Natural killer cell (primary cell): Measurements from ENCODE around the gene TUFT1. TPM values are rescaled to one million over a fixed set of nuclear protein-coding genes. Genes with fewer than 3 reads are reported as not detected.

Experiments used
- ATAC-seq, 3 donors: fragments of 150-1000 bp in 2 of 3; fragments of 200-7000 bp in 1 of 3; cut with Tn5 transposase; 1 replicate in 1 of 3; 2 replicates in 2 of 3; pipeline ENCODE4 v1.10.0; 2021; ENCODE audit warnings: mild to moderate bottlenecking in 2 of 3, moderate library complexity in 2 of 3
- DNase-seq, 2 donors: peaks; one replicate each; pipeline versions ENCODE4 v3.0.0 to v3.0.0-alpha.2; 2013 to 2021; ENCODE audit warnings: mixed read lengths in 1 of 2
- H3K27ac ChIP-seq: one replicate; pipeline ENCODE4 v1.5.1; 2013; ENCODE audit warnings: mild to moderate bottlenecking, low read length
- H3K27me3 ChIP-seq: one replicate; pipeline ENCODE4 v1.6.1; 2013; ENCODE audit warnings: low read length; ENCODE audit not compliant: control insufficient read depth, insufficient read depth
- H3K36me3 ChIP-seq: one replicate; pipeline ENCODE4 v1.6.1; 2013; ENCODE audit warnings: low read length; ENCODE audit not compliant: control insufficient read depth, insufficient read depth
- H3K4me1 ChIP-seq: one replicate; pipeline ENCODE4 v1.6.1; 2013; ENCODE audit warnings: low read length; ENCODE audit not compliant: control insufficient read depth, insufficient read depth
- H3K4me3 ChIP-seq: one replicate; pipeline ENCODE4 v1.5.1; 2013; ENCODE audit warnings: low read length
- H3K9me3 ChIP-seq: one replicate; pipeline ENCODE4 v1.6.1; 2013; ENCODE audit warnings: low read length; ENCODE audit not compliant: control insufficient read depth, insufficient read depth
- H3K27ac Mint-ChIP-seq, 2 donors: one replicate each; pipeline ENCODE4 v1.8.0; 2022; ENCODE audit warnings: mild to moderate bottlenecking in 2 of 2, mixed read lengths in 2 of 2, moderate library complexity in 1 of 2
- H3K27me3 Mint-ChIP-seq, 2 donors: one replicate each; pipeline ENCODE4 v1.8.0; 2022; ENCODE audit warnings: low read depth in 2 of 2, mixed read lengths in 2 of 2
- H3K36me3 Mint-ChIP-seq: one replicate; pipeline ENCODE4 v1.8.0; 2022; ENCODE audit warnings: mixed read lengths
- H3K4me1 Mint-ChIP-seq, 2 donors: one replicate each; pipeline ENCODE4 v1.8.0; 2022; ENCODE audit warnings: mixed read lengths in 2 of 2
- H3K4me3 Mint-ChIP-seq: one replicate; pipeline ENCODE4 v1.8.0; 2022; ENCODE audit warnings: mild to moderate bottlenecking, moderate library complexity, mixed read lengths
- H3K9me3 Mint-ChIP-seq, 2 donors: one replicate each; pipeline ENCODE4 v1.8.0; 2022; ENCODE audit warnings: mixed read lengths in 2 of 2
- WGBS: methylation state at CpG from one replicate; pipeline ENCODE4 v1.1.7; 2013; ENCODE audit warnings: missing lambda C conversion rate; ENCODE audit not compliant: insufficient coverage; 5-methylcytosine and 5-hydroxymethylcytosine counted together
- intact Hi-C: fragments of 100-400 bp; cut with micrococcal nuclease; formaldehyde crosslinking; loops from one replicate; pipeline ENCODE4 v1.14.2; 2022
- total RNA-seq, 4 donors: library from RNA; stranded (reverse); fragments of 120-200 nt in 1 of 4; gene quantifications; one replicate each; pipeline versions ENCODE4 v1.2.3 to v1.2.4, GENCODE V29; 2013 to 2022
- TF ChIP-seq, protein P1 (sequence below): fragments of 200-600 bp; IDR thresholded peaks from one replicate; pipeline ENCODE4 v1.8.0; 2022; ENCODE audit warnings: antibody characterized with exemption

TUFT1 gene
- total RNA-seq, 3 donors from 2014 or later (not counting 1 experiment from before 2014, with no cell fraction given): 4.6 to 7.2 (median 5.0) TPM

DNA sequence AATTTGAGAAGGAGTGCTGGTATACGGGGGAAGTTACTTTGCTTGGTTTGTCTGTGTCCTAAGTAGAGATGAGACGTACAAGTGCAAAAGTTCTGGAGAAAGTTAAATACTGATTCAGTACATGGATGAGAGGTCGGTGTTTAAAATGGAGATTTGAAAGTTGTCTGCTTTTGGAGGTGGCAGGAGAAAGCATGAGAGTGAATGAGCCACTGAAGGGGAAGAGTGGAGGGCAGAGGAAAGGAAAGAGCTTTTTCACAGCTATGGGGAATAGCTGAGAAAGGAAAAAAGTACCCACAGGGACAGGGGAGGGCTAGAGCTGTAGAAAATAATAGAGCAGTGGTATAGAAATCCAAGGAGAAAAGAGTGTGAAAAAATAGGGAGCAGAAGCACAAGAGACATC lies 47.1 kb upstream of the TUFT1 start:
- intact Hi-C loops: no loop called here
- Histone ChIP-seq H3K27ac (no peak overlapping the region), H3K36me3 (no peaks in the 10 kb centered on the region), H3K27me3 (no peaks in the 10 kb centered on the region), H3K4me1 (no peaks in the 10 kb centered on the region), H3K4me3 (no peak overlapping the region), H3K9me3 (no peaks in the 10 kb centered on the region)
- Mint-ChIP-seq H3K4me1 (no peaks in the 10 kb centered on the region), H3K9me3 (no peaks in the 10 kb centered on the region), H3K27ac (no peak overlapping the region), H3K36me3 (no peaks in the 10 kb centered on the region), H3K27me3 (no peaks in the 10 kb centered on the region), H3K4me3 (no peak overlapping the region)
- 92% methylated on average over 3 of the region's 3 CpGs for WGBS
- DNase-seq: no peak
- TF ChIP-seq, protein P1, sequence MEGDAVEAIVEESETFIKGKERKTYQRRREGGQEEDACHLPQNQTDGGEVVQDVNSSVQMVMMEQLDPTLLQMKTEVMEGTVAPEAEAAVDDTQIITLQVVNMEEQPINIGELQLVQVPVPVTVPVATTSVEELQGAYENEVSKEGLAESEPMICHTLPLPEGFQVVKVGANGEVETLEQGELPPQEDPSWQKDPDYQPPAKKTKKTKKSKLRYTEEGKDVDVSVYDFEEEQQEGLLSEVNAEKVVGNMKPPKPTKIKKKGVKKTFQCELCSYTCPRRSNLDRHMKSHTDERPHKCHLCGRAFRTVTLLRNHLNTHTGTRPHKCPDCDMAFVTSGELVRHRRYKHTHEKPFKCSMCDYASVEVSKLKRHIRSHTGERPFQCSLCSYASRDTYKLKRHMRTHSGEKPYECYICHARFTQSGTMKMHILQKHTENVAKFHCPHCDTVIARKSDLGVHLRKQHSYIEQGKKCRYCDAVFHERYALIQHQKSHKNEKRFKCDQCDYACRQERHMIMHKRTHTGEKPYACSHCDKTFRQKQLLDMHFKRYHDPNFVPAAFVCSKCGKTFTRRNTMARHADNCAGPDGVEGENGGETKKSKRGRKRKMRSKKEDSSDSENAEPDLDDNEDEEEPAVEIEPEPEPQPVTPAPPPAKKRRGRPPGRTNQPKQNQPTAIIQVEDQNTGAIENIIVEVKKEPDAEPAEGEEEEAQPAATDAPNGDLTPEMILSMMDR: no peak
- no peak for ATAC-seq

DNA sequence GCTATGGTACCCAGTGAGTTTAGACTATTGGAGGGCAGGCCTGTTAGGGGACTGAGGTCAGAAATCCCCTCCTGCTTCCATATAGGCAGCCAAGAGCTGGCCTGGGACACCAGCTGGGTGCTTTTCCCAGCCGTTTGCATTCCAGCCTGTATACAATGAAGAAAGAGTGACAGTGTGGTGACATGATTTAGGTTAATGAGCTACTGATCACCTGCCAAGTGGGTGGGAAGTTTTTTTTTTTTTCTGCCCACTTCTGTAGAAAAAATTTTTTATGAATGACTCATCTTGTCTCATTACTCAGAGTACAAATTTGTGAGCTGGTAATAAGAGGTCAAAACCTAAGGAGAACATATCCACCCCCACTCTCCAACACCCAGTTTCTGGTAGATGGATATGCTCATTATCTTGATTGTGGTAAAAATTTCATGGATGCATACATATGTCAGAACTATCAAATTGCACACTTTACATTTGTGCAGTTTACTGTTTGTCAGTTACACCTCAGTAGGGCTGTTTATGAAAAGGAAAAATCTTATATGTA lies 45.3 kb upstream of the TUFT1 start:
- H3K4me1 ChIP-seq: no peaks in the 10 kb centered on the region
- Mint-ChIP-seq H3K9me3 (no peaks in the 10 kb centered on the region), H3K36me3 (no peaks in the 10 kb centered on the region), H3K27ac (no peak overlapping the region), H3K27me3 (no peaks in the 10 kb centered on the region), H3K4me1 (no peaks in the 10 kb centered on the region), H3K4me3 (no peak overlapping the region)
- intact Hi-C loops: no loop called here
- TF ChIP-seq, protein P1: no peak
- no peaks in the 10 kb centered on the region for H3K36me3 ChIP-seq
- 0% methylated on average over 1 of the region's 1 CpG for WGBS
- no peak overlapping the region for H3K4me3 ChIP-seq
- no peak overlapping the region for H3K27ac ChIP-seq
- H3K9me3 ChIP-seq: no peaks in the 10 kb centered on the region
- ATAC-seq (peak in 1 of 3 donors; percentile 29), DNase-seq (no peak)
- H3K27me3 ChIP-seq: no peaks in the 10 kb centered on the region

DNA sequence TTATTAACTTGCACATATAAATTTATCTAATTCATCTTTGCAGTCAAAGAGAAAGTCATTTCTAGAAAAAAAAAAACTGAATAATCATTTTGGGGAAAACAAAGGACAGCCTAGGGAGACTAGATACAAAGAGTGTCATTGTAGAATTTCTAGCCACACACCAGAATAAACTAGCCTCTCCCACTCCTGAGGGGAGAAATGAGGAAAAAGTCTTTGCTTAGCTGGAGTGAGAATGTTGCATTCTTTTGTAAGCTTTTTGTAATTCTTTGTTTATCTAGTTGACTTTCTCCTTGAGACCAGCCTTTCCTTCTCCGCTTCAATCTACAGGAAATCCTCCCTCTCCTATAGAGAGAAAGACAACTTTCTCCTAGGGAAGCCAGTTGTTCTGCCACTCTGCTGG lies 44.8 kb upstream of the TUFT1 start:
- H3K4me1 Mint-ChIP-seq: no peaks in the 10 kb centered on the region

More for the DNA sequence above, 44.8 kb upstream of the TUFT1 start:
- Mint-ChIP-seq H3K9me3 (no peaks in the 10 kb centered on the region), H3K27ac (no peak overlapping the region), H3K36me3 (no peaks in the 10 kb centered on the region), H3K27me3 (no peaks in the 10 kb centered on the region), H3K4me3 (no peak overlapping the region)
- Histone ChIP-seq H3K9me3 (no peaks in the 10 kb centered on the region), H3K4me3 (no peak overlapping the region), H3K36me3 (no peaks in the 10 kb centered on the region), H3K27me3 (no peaks in the 10 kb centered on the region), H3K4me1 (no peaks in the 10 kb centered on the region), H3K27ac (no peak overlapping the region)
- TF ChIP-seq, protein P1: no peak
- ATAC-seq (no peak), DNase-seq (no peak)
- intact Hi-C loops: no loop called here
- 86% methylated on average over 1 of the region's 1 CpG for WGBS
